GM23248 (cell line): Measurements from ENCODE around the gene ASB3.

Experiments
- EZH2 ChIP-seq: fragments of 200-600 bp; sonication (generic); IDR thresholded peaks from 2 replicates; pipeline ENCODE4 v1.6.1; 2018; ENCODE audit warnings: antibody characterized with exemption, mild to moderate bottlenecking; ENCODE audit not compliant: insufficient read depth, poor library complexity, severe bottlenecking
- EZH2phosphoT487 ChIP-seq: fragments of 200-600 bp; sonication (generic); IDR thresholded peaks from 2 replicates; pipeline ENCODE4 v1.6.1; 2018; ENCODE audit warnings: antibody characterized with exemption, moderate library complexity, mild to moderate bottlenecking, low read depth; ENCODE audit not compliant: insufficient read depth

GRCh38 chr2:53750041-53750768, 36.5 kb downstream of the ASB3 start:
- TF ChIP-seq EZH2 (no peak), EZH2phosphoT487 (no peak)
